Measurements from ENCODE around the gene SLC48A1.

SLC48A1 gene

DNA sequence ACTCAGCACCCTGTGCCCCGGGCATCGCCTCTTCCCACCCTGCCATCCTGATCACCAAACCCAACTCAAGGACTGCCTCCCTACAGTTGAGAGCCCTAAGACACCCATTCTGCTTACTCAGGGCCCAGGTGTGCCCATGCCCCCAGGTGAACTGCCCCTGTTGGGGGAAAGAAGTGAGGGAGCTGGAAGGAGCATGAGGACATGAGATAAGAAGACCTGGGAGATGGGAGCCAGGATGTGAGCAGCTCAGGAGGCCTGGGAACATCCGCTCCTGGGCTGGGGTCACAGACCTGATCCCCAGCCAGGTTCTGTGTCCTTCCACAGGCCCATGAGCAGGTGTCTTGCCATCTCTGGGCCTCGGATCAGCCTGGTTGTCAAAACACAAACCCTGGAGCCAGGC lies 20.9 kb upstream of the SLC48A1 start:
- no peak for DNase-seq (ENCODE audit: low read depth, low spot score)
- no peaks in the 10 kb centered on the region for H3K9me3 ChIP-seq (ENCODE audit: low read depth, low read length)
- no peak overlapping the region for H3K4me3 ChIP-seq
- H3K27ac ChIP-seq = no peak overlapping the region
- no peak overlapping the region for H3K9ac ChIP-seq (ENCODE audit: insufficient read length)
- TF ChIP-seq POLR2AphosphoS5 (IDR thresholded peaks at IDR 0.05; ENCODE audit: borderline replicate concordance, low read depth, low read length) = no peak
- no peak for TF ChIP-seq EZH2 (IDR thresholded peaks at IDR 0.05)
- TF ChIP-seq FOXP2 (optimal IDR thresholded peaks at IDR 0.05; ENCODE audit: control extremely low read depth, extremely low read length, insufficient read depth) = no peak
- H3K36me3 ChIP-seq (ENCODE audit: insufficient read depth, low read length) = no peaks in the 10 kb centered on the region

DNA sequence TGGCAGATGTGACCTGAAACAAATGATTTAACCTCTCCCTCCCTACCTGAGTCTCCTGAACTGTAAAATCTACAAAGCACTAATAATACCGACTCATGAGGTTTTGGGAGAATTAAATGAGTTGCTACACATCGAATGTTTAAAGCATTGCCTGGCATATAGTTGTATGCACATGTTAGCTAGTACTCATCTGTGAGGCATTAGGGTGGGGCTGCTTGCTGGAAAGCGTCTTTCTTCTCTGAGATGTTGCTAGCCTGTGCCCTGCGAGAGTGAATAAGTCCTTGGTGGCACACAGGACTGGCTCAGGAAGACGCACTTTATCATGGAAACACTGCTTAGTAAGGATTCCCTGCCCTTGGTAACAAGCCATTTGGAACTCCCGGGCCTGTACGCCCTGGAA lies 20.5 kb upstream of the SLC48A1 start:
- Histone ChIP-seq H3K27ac (no peak overlapping the region), H3K4me3 (no peak overlapping the region), H3K9me3 (ENCODE audit: low read depth, low read length) (no peaks in the 10 kb centered on the region), H3K36me3 (ENCODE audit: insufficient read depth, low read length) (no peaks in the 10 kb centered on the region), H3K9ac (ENCODE audit: insufficient read length) (no peak overlapping the region)
- no peak for DNase-seq (ENCODE audit: low read depth, low spot score)
- TF ChIP-seq EZH2 (IDR thresholded peaks at IDR 0.05) (no peak), POLR2AphosphoS5 (IDR thresholded peaks at IDR 0.05; ENCODE audit: borderline replicate concordance, low read depth, low read length) (no peak), FOXP2 (optimal IDR thresholded peaks at IDR 0.05; ENCODE audit: control extremely low read depth, extremely low read length, insufficient read depth) (no peak)

DNA sequence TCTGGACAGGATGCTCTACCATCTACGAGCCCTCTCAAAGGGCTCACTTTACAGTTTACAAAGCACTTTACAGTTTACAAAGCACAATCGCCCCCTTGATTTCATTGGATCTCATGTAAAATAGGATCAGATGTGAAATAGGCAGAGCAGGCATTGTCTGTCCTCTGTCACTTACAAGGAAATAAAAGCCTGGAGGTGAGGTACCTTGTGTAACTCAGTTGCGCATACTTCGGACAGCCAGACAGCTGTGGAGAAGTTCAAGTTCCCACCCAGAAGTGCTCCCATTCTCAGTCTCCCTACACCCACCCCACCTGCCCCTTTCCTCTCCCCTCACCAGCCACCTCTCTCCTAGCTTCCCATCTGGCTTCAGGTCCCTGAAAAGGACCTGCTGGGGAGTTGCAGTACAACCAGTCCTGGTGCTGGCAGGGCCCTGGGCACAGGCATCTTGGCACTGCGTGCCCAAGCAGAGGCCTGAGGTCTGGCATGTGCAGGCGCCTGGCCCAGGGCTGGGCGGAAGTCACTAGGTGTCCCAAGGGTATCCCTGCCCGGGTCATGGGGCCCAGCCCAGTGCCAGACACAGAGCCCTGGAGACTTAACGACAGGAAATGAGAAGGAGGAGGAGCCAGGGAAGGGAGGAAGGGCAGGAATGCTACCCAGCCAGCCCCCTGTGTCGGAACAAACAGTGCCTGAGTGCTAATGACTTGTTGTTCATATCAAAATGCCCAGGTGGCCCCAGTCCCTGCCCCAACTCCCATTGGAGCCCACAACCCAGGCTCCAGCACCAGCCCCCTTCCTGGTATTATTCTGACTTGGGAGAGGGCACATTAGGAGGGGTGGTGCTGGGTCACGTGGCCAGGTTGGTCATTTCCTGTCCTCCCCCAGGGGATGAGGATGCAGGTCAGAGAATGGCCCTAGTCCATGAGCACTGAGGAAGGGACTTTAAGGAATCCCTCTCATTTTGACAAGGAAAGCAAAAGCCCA lies 19.7 kb upstream of the SLC48A1 start:
- Histone ChIP-seq H3K36me3 (ENCODE audit: insufficient read depth, low read length) (no peaks in the 10 kb centered on the region), H3K27ac (no peak overlapping the region), H3K9me3 (ENCODE audit: low read depth, low read length) (no peaks in the 10 kb centered on the region), H3K4me3 (no peak overlapping the region), H3K9ac (ENCODE audit: insufficient read length) (no peak overlapping the region)
- DNase-seq (ENCODE audit: low read depth, low spot score) = no peak
- no peak for TF ChIP-seq EZH2 (IDR thresholded peaks at IDR 0.05)
- no peak for TF ChIP-seq POLR2AphosphoS5 (IDR thresholded peaks at IDR 0.05; ENCODE audit: borderline replicate concordance, low read depth, low read length)
- TF ChIP-seq FOXP2 (optimal IDR thresholded peaks at IDR 0.05; ENCODE audit: control extremely low read depth, extremely low read length, insufficient read depth) = no peak

DNA sequence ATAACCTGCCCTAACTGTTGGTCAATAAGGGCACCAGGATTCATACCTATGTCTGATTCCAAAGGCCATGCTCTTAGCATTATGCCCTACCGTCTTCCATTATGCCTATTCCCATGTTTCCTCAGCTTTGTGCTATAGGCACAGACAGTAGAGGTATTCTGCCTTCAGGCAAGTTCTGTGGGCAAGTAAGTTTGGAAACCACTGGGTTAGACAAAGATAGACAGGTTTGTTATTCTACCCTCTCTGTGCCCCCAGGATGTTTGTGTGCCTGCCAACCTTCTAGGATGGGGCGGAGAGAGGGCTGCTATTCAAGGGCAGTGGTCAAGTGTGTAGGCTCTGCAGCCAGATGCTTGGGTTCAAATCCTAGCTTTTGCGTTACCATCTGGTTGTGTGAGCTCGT lies 18.9 kb upstream of the SLC48A1 start:
- DNase-seq (ENCODE audit: low read depth, low spot score) = no peak
- H3K36me3 ChIP-seq (ENCODE audit: insufficient read depth, low read length) = no peaks in the 10 kb centered on the region
- no peak for TF ChIP-seq FOXP2 (optimal IDR thresholded peaks at IDR 0.05; ENCODE audit: control extremely low read depth, extremely low read length, insufficient read depth)
- no peak for TF ChIP-seq POLR2AphosphoS5 (IDR thresholded peaks at IDR 0.05; ENCODE audit: borderline replicate concordance, low read depth, low read length)
- no peak for TF ChIP-seq EZH2 (IDR thresholded peaks at IDR 0.05)
- no peak overlapping the region for H3K9ac ChIP-seq (ENCODE audit: insufficient read length)
- H3K4me3 ChIP-seq = no peak overlapping the region
- H3K9me3 ChIP-seq (ENCODE audit: low read depth, low read length) = no peaks in the 10 kb centered on the region
- no peak overlapping the region for H3K27ac ChIP-seq

DNA sequence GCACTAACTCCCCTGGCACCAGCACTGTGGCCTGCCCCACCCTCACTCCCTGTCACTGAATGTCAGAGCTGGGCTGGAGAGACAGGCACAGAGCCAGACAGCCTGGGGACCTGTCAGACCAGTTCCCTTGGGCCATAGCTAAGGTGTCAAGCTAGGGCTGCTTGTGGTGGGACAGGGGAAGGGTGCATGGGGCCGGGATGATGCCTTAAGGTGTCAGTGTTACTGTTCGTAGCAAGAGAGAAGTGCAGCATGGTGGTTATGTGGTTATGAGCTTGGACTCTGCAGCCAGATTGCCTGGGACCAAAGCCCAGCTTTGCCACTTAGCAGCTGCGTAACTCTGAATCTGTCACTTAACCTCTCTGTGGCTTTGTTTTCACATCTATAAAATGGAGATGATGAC lies 18.2 kb upstream of the SLC48A1 start:
- no peak for DNase-seq (ENCODE audit: low read depth, low spot score)
- no peak overlapping the region for H3K9ac ChIP-seq (ENCODE audit: insufficient read length)
- TF ChIP-seq POLR2AphosphoS5 (IDR thresholded peaks at IDR 0.05; ENCODE audit: borderline replicate concordance, low read depth, low read length) (no peak), EZH2 (IDR thresholded peaks at IDR 0.05) (no peak), FOXP2 (optimal IDR thresholded peaks at IDR 0.05; ENCODE audit: control extremely low read depth, extremely low read length, insufficient read depth) (no peak)
- no peak overlapping the region for H3K27ac ChIP-seq
- H3K36me3 ChIP-seq (ENCODE audit: insufficient read depth, low read length) = no peaks in the 10 kb centered on the region
- no peak overlapping the region for H3K4me3 ChIP-seq
- H3K9me3 ChIP-seq (ENCODE audit: low read depth, low read length) = no peaks in the 10 kb centered on the region

DNA sequence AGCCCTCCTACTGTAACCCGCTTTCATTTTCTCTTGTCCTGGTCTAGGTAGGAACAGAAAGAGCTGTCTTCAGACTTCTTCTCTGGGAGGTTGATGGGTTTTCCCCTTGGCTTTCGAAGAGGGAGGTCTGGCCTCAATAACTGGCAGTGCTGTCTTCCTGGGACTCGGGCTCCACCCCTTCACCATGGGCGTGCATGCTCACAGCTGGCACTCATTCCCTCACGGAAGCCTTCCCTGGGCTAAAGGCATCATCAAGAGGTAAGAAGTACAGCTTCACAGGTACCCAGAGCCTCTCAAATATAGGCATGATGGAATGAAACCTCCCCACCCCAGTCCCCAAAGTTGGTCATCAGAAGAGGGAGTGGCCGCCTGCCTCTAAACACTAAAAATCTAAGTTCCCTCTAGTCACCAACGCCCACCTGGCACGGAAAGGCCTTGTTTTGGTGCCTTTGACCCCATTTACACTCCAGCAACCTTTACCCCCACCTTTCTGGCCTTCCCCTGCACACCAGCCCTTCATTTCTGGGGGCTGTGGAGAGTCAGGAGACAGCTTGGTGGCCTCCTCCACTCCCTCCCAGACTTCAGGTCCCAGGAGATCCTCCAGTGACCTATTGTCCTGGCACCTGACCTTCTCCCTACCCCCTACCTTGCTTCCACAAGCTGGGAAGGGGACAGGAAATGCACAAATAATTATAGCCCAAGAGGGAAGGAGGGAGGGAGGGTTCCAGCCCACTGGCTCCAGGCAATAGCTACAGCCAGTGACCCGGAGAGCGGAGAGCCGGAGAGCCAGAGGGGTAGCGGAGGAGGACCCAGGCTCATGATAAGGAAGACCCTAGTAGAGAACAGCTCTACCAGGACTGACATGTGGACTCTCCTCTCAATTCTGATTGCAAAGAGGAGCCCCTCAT lies 17.1 kb upstream of the SLC48A1 start:
- no peak for DNase-seq (ENCODE audit: low read depth, low spot score)
- Histone ChIP-seq H3K36me3 (ENCODE audit: insufficient read depth, low read length) (no peaks in the 10 kb centered on the region), H3K27ac (no peak overlapping the region), H3K9ac (ENCODE audit: insufficient read length) (no peak overlapping the region), H3K9me3 (ENCODE audit: low read depth, low read length) (no peaks in the 10 kb centered on the region), H3K4me3 (no peak overlapping the region)
- TF ChIP-seq FOXP2 (optimal IDR thresholded peaks at IDR 0.05; ENCODE audit: control extremely low read depth, extremely low read length, insufficient read depth) (no peak), POLR2AphosphoS5 (IDR thresholded peaks at IDR 0.05; ENCODE audit: borderline replicate concordance, low read depth, low read length) (no peak), EZH2 (IDR thresholded peaks at IDR 0.05) (no peak)

DNA sequence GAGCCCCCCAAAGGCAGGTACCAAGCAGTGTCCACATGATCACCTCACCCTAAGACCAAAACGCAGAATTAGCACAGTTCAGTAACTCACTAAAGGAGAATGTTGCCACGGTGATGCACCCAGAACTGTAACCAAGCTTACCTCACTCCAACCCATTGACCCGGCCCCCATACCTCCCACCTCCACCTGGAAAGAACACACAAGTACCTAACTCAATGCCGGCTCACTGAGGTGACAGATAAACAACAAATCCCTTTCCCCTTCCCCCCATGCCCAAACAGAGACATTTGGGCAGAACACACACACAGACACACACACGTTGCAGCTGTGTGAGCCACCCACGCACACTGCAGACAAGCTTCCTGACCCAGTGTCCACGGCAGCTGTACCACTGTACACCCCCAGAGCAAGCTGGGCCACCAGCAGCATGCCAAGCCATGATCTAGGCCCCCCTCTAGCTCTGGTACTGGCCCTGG lies 15.6 kb upstream of the SLC48A1 start:
- Histone ChIP-seq H3K9ac (ENCODE audit: insufficient read length) (no peak overlapping the region), H3K9me3 (ENCODE audit: low read depth, low read length) (no peaks in the 10 kb centered on the region), H3K36me3 (ENCODE audit: insufficient read depth, low read length) (no peaks in the 10 kb centered on the region), H3K4me3 (no peak overlapping the region), H3K27ac (no peak overlapping the region)
- no peak for DNase-seq (ENCODE audit: low read depth, low spot score)
- no peak for TF ChIP-seq POLR2AphosphoS5 (IDR thresholded peaks at IDR 0.05; ENCODE audit: borderline replicate concordance, low read depth, low read length)
- no peak for TF ChIP-seq FOXP2 (optimal IDR thresholded peaks at IDR 0.05; ENCODE audit: control extremely low read depth, extremely low read length, insufficient read depth)
- TF ChIP-seq EZH2 (IDR thresholded peaks at IDR 0.05) = no peak
